SH-SY5Y (cell line): ENCODE data around the gene OCIAD2.

ENCODE experiments used
- GATA2 ChIP-seq: IDR thresholded peaks from 2 replicates; pipeline ENCODE4 v1.6.1; 2011; ENCODE audit warnings: mild to moderate bottlenecking, low read depth, low read length
- GATA3 ChIP-seq: IDR thresholded peaks from 2 replicates; pipeline ENCODE4 v1.6.1; 2011; ENCODE audit warnings: low read depth, mild to moderate bottlenecking, low read length, moderate library complexity

DNA sequence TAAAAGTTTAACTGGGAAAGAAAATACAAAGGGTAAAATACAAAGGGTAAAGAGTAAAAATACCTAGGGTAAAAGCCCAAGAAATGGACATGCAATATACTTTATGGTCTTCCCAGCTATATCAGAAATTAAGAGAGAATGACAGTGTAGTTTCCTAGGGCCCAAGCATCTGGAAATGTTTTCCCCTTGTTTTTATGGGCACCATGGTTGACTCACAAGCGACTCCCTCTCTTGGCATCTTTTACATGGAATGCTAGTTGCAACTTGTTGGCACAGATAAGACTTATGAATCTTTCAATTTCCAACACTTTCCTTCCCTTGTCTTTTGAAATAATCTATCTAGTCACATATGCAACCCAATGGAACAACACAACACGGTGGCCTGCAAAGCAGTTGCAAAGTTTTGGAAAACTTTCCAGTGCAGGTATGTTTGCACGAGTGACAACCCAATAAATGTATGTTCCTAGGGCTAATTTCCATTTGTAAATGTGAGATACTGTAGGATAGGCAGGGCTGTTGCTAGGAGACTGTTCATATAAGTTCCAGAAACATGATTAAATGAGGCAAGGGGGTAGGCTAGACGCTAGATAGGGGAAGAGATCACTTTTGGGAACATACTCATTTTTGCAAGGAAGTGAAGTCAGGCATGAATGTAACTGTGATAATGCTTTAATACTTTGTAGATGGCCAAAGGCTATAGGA is 43.1 kb upstream of the OCIAD2 start:
- TF ChIP-seq GATA2 (no peak), GATA3 (no peak)
